TTC549 (cell line): Measurements from ENCODE around the gene BACH2.
"Not testable (repeated sequence)": the region's sequence is repeated elsewhere in the genome, so short reads cannot be mapped to it uniquely, and the experiment has no call there.

Experiments
- FAIRE-seq: peaks from 2 replicates; lab custom pipeline; 2012; peaks lifted over from hg19 to GRCh38; lab: Jason Lieb, UNC

Gene BACH2

GRCh38 chr6:90062051-90062450 lies 234.6 kb downstream of the BACH2 start:
- no peak for FAIRE-seq

GRCh38 chr6:90059178-90059577 lies 237.5 kb downstream of the BACH2 start:
- FAIRE-seq = not testable (repeated sequence)

GRCh38 chr6:90055924-90056323 lies 240.7 kb downstream of the BACH2 start:
- FAIRE-seq = not testable (repeated sequence)

GRCh38 chr6:90054193-90054592 lies 242.4 kb downstream of the BACH2 start:
- FAIRE-seq = not testable (repeated sequence)

GRCh38 chr6:90053614-90054013 lies 243.0 kb downstream of the BACH2 start:
- FAIRE-seq = no peak

GRCh38 chr6:90049295-90049694 lies 247.3 kb downstream of the BACH2 start:
- no peak for FAIRE-seq

GRCh38 chr6:90048206-90048967 lies 248.3 kb downstream of the BACH2 start:
- FAIRE-seq = no peak

- no peak for FAIRE-seq
Observed at GRCh38 chr6:90045535-90045934, 251.1 kb downstream of the BACH2 start.

GRCh38 chr6:90044833-90045381 lies 251.7 kb downstream of the BACH2 start:
- no peak for FAIRE-seq

GRCh38 chr6:90044182-90044832 lies 252.3 kb downstream of the BACH2 start:
- no peak for FAIRE-seq

GRCh38 chr6:90040931-90041330 lies 255.7 kb downstream of the BACH2 start:
- FAIRE-seq = no peak

GRCh38 chr6:90039911-90040310 lies 256.7 kb downstream of the BACH2 start:
- FAIRE-seq = no peak

- FAIRE-seq = no peak
Observed at GRCh38 chr6:90038961-90039653, 257.5 kb downstream of the BACH2 start.

GRCh38 chr6:90036963-90037362 lies 259.7 kb downstream of the BACH2 start:
- FAIRE-seq = no peak

- no peak for FAIRE-seq
Observed at GRCh38 chr6:90035047-90035723, 261.5 kb downstream of the BACH2 start.

GRCh38 chr6:90033746-90034271 lies 262.8 kb downstream of the BACH2 start:
- FAIRE-seq = no peak

- not testable (repeated sequence) for FAIRE-seq
Observed at GRCh38 chr6:90032489-90033212, 264.0 kb downstream of the BACH2 start.

GRCh38 chr6:90028995-90029635 lies 267.5 kb downstream of the BACH2 start:
- FAIRE-seq = no peak

GRCh38 chr6:90028066-90028778 lies 268.4 kb downstream of the BACH2 start:
- no peak for FAIRE-seq

- no peak for FAIRE-seq
Observed at GRCh38 chr6:90026216-90026615, 270.4 kb downstream of the BACH2 start.
